GM12892 (cell line): ENCODE data around the gene TMEM62.

ENCODE experiments used
- POLR2A ChIP-seq: IDR thresholded peaks from 2 replicates; pipeline ENCODE4 v1.6.1; 2011; ENCODE audit warnings: low read depth, low read length, control low read depth
- POLR2AphosphoS5 ChIP-seq: IDR thresholded peaks from 2 replicates; pipeline ENCODE4 v1.6.1; 2011; ENCODE audit warnings: low read depth, low read length, control low read depth
- TAF1 ChIP-seq: IDR thresholded peaks from 2 replicates; pipeline ENCODE4 v1.6.1; 2011; ENCODE audit warnings: low read depth, mild to moderate bottlenecking, control low read depth, low read length, borderline replicate concordance

DNA sequence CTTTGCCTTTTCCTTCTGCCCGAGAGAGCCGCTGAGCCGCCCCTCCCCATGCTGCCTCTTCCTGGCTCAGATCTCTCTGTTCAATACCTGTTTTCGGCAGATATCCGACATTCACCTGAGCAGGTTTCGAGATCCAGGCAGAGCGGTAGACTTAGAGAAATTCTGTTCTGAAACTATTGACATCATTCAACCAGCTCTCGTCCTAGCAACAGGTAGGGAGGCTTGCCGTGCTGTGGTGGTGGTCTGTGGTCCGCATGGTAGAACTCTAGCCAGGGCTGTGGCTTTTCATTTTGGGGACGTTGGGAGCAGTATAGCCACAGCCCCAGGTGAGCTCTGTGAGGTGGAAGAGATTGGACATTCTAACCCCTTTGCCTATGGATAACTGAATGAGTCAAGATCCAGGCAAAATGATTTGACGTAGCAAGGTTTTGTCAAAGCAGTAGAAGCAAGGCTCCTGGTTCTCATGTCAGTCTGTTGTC is 810 bp downstream of the TMEM62 start:
- no peak for TF ChIP-seq POLR2AphosphoS5
- peak; percentile 17; the same call in 1 of the 2 replicates for TF ChIP-seq POLR2A
- TF ChIP-seq TAF1: no peak
